Stimulated activated CD8-positive, alpha-beta memory T cell treated with anti-CD3 and anti-CD28 coated beads, Interleukin-2, amount 100 ng/mL, for 1 hour (primary cell): Measurements from ENCODE around the gene ALDH7A1.
"Not testable (repeated sequence)": the region's sequence is repeated elsewhere in the genome, so short reads cannot be mapped to it uniquely, and the experiment has no call there.

Experiments
- DNase-seq, 2 donors: peaks; one replicate each; pipeline ENCODE4 v3.0.0-alpha.2; 2020; ENCODE audit warnings: low read depth in 2 of 2

ALDH7A1 gene

GRCh38 chr5:126594748-126595485 is at the start of gene ALDH7A1:
Gene ALDH7A1, minus strand, starts transcription at chr5:126595219. Its CDS starts 21 bp downstream, at chr5:126595198.
- DNase-seq, result no peak

- DNase-seq, result no peak
Observed at GRCh38 chr5:126641387-126641786, 46.4 kb upstream of the ALDH7A1 start.

- no peak for DNase-seq
Observed at GRCh38 chr5:126640866-126641265, 45.8 kb upstream of the ALDH7A1 start.

- no peak for DNase-seq
Observed at GRCh38 chr5:126636956-126637355, 41.9 kb upstream of the ALDH7A1 start.

GRCh38 chr5:126635585-126635984 is 40.6 kb upstream of the ALDH7A1 start:
- no peak for DNase-seq

- no peak for DNase-seq
Observed at GRCh38 chr5:126633552-126633951, 38.5 kb upstream of the ALDH7A1 start.

- no peak for DNase-seq
Observed at GRCh38 chr5:126631920-126632319, 36.9 kb upstream of the ALDH7A1 start.

- DNase-seq, result no peak
Observed at GRCh38 chr5:126628102-126628501, 33.1 kb upstream of the ALDH7A1 start.

- no peak for DNase-seq
Observed at GRCh38 chr5:126624534-126624933, 29.5 kb upstream of the ALDH7A1 start.

- DNase-seq, result no peak
Observed at GRCh38 chr5:126619781-126620180, 24.8 kb upstream of the ALDH7A1 start.

GRCh38 chr5:126617603-126618002 is 22.6 kb upstream of the ALDH7A1 start:
- DNase-seq, result not testable (repeated sequence)

- no peak for DNase-seq
Observed at GRCh38 chr5:126615286-126615685, 20.3 kb upstream of the ALDH7A1 start.

GRCh38 chr5:126613941-126614592 is 19.0 kb upstream of the ALDH7A1 start:
- DNase-seq, result no peak

- no peak for DNase-seq
Observed at GRCh38 chr5:126610616-126611015, 15.6 kb upstream of the ALDH7A1 start.

- DNase-seq, result no peak
Observed at GRCh38 chr5:126610160-126610559, 15.1 kb upstream of the ALDH7A1 start.

- no peak for DNase-seq
Observed at GRCh38 chr5:126605525-126605924, 10.5 kb upstream of the ALDH7A1 start.

- no peak for DNase-seq
Observed at GRCh38 chr5:126603402-126603991, 8.5 kb upstream of the ALDH7A1 start.

GRCh38 chr5:126600631-126601511 is 5.9 kb upstream of the ALDH7A1 start, which contains the start of gene PHAX:
Gene PHAX, plus strand, starts transcription at chr5:126600947. Its CDS starts 16 bp downstream, at chr5:126600963.
- DNase-seq, result peak; percentile 37 to 56

GRCh38 chr5:126599971-126600630 is 5.1 kb upstream of the ALDH7A1 start:
- not testable (repeated sequence) for DNase-seq

GRCh38 chr5:126599499-126599898 is 4.5 kb upstream of the ALDH7A1 start:
- no peak for DNase-seq

GRCh38 chr5:126597156-126597555 is 2.1 kb upstream of the ALDH7A1 start:
- no peak for DNase-seq
